Stimulated activated CD8-positive, alpha-beta memory T cell treated with anti-CD3 and anti-CD28 coated beads, Interleukin-7, amount 100 ng/mL, for 24 hours (primary cell): ENCODE measurements around the gene HMCN1.
"Not testable (repeated sequence)": the region's sequence is repeated elsewhere in the genome, so short reads cannot be mapped to it uniquely, and the experiment has no call there.

Source experiments
- DNase-seq: peaks from one replicate; pipeline ENCODE4 v3.0.0-alpha.2; 2020; ENCODE audit warnings: low read depth

HMCN1 gene

DNA sequence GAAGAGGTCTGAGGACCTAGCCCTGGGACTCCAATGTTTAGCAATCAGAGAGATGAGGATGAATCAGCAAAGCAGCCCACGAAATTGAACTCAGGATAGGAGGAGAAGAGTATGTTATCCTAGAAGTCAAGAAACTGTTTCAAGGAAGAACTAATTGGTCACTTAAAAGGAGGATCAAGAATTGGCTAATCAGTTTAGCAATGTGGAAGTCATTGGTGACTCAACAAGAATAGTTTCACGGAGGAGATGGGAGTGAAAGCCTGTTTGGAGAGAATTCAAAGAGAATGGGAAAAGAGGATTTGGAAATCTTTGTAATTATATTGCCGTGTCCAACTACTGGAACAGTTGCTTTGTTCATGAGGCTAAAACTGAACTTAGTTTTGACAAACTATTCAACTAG, 7.4 kb downstream of the HMCN1 start:
- DNase-seq = no peak

DNA sequence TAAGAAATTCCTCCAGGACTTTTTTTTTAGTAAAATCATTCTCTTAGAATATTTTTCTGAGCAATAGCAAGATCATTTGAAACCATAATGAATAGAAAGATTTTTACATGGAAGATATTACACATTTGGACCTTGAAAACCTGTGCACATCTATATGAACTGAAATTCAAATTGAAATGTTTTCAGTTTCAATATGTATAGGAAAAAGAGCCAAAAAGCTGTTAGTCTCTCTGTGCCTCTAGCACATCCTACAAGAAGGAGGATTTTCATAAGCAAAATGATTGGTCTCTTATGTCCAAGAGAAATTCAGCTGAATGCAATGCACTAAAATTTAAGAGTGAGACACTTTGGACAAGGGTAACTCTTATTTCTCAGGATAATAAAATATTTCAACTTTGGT, 8.2 kb downstream of the HMCN1 start:
- DNase-seq = no peak

DNA sequence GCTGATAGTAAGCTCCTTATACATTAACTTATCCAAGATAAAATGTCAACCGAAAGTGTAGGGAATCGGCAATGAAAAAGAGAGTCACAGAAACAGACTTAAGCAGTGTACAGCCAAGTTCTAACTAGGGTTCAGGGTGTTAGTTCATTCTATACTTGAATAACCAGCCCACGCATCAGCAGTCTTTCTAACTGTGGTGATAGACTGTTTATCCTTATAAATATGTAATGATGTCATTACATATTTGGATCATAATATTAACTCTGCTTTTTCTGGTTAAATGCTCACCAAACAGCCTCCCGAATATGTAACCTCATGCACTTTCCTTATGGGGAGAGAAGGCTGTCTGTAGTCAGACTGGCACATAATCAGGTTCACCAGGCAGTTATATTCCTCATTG, 11.0 kb downstream of the HMCN1 start:
- no peak for DNase-seq

DNA sequence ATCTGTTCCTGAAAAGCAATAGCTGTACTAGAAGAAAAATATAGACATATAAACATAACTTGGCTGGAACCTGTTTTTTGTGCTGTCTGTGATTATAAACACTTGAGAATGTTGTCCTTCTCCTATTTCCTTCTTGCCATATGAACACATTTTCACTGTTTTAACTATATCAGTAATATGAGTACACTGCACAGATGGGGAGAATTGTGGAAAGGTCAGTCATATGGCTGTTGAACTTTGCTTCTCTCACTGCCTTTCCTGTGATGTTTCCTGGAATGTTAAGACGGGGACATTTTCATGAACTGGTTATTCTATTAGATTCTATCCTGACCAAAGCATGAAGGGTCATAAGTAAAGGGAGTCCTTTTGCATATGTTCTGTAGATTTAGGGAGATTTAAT, 24.9 kb downstream of the HMCN1 start:
- no peak for DNase-seq

DNA sequence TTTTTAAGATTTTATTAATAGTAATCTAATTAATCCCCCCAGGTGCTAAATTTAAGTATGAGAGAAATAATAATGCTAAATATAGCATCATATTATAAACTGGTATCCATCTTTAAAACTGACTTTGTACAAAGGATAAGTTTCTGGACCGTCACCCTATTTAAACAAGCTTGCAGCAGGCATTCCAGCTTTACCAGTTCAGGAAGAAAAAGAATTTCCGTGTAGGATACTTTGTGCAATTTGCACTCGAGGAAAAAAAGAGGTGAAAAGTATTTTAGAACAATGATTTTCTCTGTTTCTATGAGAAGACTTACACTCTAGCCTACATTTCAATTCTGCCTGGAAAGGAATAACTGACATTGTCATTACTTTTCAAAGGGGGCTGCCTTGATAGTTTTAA, 27.6 kb downstream of the HMCN1 start:
- no peak for DNase-seq

DNA sequence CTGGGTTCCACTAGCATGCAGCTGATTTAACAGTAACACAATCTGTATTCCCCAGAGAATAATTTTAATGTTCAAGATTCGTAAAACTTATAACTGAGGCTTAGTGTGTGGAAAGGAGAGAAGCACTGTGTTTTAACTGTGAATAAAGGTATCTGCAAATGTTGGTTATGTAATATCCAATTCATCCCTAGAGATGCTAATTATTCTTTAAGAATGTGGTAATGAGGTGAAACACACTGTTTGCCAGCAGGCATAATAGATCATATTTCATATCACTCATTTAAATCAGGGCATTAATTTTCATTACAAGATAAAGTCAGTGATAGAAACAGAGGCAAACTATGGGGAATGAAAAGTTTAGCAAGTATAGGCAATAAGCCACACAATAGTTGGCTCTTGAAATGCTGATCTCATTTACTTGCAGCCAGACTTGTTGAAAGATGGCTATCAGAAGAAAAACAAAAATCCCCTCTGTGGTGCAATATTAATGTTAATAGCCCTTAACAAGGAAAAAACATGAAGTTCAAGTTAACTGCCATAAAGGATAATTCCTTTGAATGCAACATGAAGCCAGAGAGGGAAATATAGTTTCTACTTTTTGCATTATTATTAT, 33.4 kb downstream of the HMCN1 start:
- no peak for DNase-seq

DNA sequence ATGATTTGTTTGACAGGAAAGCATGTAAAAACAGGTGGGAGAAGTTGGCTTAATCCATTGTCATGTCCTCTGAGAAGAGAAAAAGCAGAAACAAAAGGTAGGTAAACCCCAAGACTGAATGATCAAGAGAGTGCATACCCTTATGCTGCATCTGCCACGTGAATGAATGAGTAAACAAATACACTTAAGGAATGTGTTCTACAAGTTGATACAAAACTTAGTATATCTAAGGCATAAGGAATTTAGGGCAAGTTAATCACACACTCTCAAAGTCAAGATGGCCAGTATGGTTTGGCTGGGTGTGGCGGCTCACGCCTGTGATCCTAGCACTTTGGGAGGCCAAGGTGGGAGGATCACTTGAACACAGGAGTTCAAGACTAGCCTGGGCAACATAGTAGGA, 34.2 kb downstream of the HMCN1 start:
- DNase-seq = no peak

DNA sequence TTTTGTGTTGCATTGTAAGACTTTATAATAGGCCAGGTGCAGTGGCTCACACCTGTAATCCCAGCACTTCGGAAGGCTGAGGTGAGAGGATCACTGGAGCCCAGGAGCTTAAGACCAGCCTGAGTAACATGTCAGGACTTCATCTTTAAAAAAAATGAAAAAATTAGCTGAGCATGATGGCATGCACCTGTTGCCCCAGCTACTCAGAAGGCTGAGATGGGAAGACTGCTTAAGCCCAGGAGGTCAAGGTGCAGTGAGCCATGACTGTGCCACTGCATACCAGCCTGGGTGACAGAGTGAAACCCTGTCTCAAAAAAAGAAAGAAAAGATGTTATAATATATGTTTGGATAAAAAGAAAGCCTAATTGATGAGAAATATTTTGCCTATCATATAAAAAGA, 34.9 kb downstream of the HMCN1 start:
- DNase-seq = no peak

DNA sequence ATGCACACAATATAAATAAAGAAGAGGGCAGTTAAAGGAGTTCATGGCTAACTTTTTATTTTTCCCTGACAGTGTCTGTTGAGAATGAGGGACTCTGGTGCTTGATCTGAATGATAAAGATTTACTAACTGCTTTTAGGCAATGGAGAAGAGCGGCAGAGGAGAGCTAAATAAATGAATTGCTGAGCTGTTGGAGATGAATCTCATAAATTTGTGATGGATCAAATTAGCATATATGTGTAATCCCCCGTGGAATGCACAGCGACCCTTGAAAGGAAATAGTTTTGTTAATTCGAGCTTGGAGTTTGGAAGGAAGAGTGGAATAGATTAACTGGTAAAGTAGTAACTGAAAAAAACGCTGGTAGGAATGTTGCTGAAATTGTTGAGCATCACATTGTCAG, 40.2 kb downstream of the HMCN1 start:
- no peak for DNase-seq

DNA sequence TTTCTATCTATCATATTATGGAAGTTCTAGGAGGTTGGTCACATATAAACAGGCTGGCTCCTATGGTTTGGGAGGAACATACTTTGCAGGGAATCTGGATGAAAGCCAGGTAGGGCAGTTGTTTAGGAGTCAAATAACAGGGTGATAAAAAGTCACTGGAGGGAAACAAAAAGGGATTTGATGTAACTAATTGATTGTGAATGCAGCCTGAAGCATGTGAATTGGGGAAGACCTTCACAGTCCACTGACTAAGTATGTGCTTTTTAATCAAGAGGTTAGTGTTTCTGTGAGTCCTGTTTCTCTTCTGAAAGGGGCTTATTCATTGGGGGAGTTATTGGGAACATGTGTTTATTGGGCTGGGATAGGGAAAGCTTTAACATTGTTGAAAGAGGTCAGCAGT, 41.3 kb downstream of the HMCN1 start:
- DNase-seq = no peak

DNA sequence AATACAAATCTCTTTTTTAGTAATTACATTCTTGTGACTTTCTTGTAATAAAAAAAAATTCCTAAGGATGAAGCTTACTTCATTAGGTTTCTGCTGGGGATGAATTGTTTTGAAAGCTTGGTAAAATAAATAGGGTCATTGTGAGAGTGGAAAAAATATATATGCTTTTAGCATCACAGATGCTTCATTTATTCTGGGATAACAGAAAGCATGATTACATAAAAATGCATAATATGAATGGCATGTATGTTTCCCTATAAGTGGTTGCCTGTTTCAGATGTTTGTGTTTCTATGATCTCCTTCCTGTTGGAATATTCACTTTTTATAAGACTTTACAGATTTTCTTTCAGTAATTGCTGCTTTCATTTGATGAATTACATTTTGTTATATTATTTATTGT, 42.3 kb downstream of the HMCN1 start:
- no peak for DNase-seq

DNA sequence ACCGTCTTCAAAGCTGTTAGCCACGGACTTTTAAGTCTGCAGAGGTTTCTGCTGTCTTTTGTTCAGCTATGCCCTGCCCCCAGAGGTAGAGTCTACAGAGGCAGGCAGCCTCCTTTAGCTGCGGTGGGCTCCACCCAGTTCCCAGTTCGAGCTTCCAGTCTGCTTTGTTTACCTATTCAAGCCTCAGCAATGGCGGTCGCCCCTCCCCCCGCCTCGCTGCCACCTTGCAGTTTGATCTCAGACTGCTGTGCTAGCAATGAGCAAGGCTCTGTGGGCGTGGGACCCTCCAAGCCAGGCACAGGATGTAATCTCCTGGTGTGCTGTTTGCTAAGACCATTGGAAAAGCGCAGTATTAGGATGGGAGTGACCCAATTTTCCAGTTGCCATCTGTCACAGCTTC, 49.7 kb downstream of the HMCN1 start:
- DNase-seq = not testable (repeated sequence)

DNA sequence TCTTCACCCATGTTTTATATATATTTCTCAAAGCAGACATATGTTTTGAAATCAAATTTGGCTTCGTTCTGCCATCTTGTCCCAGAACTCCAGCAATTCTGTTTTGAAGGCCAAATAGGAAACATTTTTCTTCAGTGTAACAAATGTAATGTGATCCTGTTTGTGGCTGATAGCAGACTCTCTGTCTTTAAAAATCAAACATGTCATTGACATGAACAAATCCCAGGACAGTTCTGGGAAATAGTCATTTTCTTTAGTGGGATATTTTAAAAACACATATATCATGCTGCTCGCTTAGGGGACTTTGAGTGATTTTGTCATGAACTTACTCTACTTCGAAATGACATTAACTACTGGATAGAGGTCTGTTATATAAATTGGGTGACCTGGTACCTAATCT, 51.4 kb downstream of the HMCN1 start:
- DNase-seq = no peak

DNA sequence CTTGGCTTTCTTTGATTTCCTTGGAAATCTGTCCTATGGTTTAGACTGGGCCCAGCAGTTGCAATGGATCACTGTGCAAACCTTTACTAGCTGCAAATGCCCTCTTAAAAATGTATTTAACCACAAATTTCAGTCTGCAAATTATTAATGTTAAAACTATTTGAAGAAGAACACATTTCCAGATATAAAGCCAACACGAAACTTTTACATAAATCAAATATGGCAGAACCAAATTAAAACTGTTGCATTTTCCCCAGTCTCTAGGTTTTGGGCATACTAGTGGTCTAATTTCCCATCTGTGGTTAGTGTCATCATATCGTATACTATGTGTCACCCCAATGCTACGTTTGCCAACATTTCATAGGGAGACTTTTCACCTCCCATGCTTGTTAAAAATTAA, 52.3 kb downstream of the HMCN1 start:
- no peak for DNase-seq

DNA sequence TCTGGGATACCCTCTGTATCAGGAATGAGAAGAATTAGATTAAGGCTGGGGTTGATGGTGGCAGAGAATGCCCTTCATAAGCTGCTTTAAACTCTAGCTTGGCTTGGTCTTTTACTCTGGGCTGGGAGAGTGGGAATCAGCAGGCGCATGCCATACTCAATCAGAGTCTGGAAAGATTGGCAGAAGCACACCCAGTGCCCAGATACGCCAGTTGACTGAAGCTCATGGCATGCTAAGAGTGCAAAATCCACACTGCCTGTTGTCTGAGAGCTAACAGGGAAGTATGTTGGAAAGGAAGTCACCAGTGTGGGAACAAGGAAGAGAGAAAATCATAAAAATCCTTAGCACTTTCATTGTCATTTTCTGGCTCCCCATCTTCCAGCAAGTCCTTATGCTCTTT, 53.0 kb downstream of the HMCN1 start:
- DNase-seq = no peak

DNA sequence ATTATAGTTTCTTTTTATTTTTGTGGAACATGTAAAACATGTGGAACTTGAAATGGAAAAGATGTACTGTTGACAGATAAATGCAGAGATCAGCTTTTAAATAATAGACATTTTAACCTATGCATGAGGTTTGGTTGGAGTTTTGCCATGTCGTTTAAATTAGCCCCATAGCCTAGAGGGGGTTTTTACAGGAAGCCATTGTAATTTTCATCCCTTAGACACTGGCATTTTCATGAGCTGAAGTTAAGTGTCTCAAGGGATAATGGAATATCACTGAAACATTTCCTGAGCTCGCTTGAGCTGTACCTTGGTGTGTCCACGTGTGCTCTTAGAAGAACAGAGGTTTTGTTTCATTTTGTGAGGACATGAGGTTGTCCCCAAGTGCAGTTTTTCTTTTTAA, 54.2 kb downstream of the HMCN1 start:
- no peak for DNase-seq

DNA sequence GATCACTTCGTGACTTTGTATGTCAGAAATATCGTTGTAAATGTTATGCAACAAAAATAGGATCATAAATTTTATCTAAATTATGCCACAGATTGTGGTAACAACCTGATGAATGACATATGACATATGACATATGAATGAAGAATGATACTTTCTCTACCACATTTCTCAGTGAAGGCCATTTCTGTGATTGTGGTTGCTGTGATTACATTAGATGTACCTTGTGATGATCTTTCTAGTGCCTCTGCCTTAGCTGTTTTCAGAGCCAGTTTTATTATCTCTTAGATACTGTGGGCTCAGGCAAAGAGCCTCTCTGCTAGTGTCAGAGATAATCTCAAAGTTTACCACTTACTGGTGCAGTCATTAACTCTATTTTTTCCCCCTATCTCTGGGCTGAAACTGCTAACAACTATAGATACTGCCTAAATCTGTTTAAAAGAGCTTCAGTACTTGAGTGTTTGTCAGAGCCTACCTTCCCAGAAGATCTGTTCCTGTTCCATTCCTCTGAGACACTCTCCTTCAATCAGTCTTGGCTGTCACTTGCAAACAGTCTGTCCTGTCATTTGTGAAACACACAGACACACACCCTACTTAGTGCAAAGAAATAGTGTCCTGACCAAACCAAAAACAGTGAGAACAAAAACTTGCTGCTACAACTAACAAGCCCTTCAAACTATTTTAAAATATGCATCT, 55.5 kb downstream of the HMCN1 start:
- DNase-seq = no peak

DNA sequence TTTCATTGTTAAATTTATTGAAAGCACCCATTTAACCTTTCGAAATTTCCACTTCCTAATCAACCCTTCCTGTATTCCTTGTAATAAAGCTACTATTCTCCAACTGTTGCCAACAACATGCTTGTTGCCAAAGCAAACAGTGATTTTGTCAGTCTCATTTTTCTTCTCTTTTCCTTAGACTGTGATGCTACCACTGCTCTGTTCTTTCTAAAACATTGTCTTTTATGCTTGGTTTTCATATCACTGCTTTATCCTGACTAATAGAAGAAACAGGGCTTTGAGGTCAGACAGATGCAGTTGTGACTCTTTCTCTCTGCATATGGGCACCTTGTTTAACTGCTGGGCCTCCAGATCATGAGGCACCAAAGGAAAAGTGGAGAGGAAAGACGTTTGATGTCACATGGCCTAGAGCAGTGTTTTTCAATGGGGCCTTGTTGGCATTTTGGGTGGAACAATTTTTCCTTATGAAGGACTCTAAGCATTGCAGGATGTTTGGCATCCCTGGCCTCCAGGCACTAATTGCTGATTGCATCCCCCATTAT, 56.1 kb downstream of the HMCN1 start:
- DNase-seq = no peak

DNA sequence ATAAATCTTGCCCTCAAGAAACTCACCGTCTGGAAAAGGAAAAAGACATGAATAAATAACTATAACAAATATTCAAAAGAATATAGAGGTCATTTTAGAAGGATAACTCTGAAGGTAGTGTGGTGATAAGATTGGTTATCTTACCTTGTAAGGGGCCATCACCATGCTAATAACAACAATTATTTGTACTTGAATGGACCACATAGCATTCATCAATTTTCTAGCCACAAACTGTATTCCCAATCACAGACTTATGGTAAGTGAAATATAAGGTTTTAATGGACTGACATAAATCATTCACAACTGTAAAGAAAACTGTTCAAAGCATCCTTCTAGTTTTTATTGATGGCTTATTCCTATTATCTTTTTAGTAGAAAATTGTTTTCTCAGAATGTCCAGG, 57.8 kb downstream of the HMCN1 start:
- no peak for DNase-seq

DNA sequence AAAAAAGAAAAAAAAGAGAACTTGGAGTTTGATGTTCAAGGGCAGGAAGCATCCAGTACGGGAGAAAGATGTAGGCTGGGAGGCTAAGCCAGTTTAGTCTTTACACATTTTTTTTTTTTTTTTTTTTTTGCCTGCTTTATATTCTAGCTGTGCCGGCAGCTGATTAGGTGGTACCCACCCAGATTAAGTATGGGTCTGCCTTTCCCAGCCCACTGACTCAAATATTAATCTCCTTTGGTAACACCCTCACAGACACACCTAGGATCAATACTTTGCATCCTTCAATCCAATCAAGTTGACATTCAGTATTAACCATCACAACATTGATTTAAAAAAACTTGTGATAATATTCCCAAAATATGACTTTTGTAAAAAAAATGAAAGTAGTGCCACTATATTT, 60.3 kb downstream of the HMCN1 start:
- DNase-seq = not testable (repeated sequence)

DNA sequence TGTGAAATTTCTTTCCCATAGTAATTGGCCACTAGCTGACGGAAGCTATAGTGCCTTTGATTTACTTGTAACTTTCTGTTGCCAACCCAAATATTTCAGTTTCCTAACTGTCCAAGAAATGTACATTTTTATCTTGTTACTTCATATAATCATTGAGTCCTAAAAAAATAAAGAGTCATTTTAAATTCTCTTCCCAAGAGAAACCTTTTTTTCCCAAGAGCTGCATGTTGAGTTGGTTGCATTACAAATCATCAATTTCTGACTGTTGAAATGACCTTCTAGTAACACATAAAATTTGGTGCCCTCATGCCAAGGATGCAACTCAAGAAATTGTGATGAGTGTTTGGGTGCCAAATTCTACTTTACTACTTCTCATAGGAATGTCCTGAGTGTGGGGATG, 61.0 kb downstream of the HMCN1 start:
- no peak for DNase-seq

DNA sequence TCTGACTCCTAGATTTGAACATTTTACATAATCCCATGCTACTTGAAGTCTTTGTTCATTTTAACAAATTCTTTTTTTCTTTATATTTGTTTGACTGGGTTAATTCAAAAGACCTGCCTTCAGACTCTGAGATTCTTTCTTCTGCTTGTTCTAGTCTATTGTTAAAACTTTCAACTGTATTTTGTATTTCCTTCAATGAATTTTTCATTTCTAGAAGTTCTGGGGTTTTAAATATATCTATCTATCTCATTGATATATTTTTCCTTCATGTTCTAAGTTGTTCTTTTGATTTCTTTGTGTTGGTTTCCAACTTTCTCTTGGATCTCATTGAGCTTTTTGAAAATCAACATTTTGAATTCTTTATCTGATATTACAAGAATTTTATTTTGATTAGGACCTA, 64.3 kb downstream of the HMCN1 start:
- DNase-seq = no peak

DNA sequence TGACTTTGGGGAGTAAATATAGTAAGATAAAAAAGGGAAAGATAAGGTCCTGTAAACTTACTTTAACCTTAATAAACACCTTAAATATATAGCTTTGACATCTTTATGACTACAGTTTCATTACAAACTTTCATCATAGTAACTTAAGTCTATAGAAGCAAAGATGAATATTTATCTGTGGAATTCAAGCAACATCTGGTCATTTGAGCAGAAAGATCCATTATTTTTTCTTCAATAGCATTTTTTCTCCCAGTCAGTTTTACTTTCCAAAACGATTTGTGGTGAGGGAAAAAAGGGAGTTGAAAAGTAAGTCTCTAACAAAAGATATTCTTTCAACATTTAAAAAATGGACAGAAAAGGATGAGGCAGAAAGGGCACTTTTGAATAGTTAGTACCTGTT, 69.0 kb downstream of the HMCN1 start:
- no peak for DNase-seq

DNA sequence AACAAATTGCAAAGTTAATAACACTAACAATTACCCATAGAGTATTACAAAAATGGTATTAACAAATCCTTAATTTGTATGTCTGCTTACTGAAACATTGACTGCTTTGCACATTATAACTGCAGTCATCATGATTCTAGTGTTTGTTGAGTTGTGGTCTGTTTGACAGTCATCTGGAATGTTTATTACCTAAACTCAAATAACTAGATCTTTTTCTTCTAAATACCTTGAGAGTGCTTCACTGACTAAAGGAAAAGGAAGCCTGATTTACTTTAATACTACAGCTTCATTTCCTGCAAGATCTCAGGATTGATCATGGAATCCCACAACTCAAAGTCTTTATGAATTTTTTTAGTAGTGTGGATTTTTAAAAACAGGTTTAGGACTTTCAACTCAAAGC, 70.0 kb downstream of the HMCN1 start:
- no peak for DNase-seq
